Kidney glomerular epithelial cell (primary cell): Measurements from ENCODE around the gene GIMAP6.
"Not testable (repeated sequence)": the region's sequence is repeated elsewhere in the genome, so short reads cannot be mapped to it uniquely, and the experiment has no call there.

Experiments used
- DNase-seq: peaks from one replicate; lab custom pipeline; 2025; lab: John Stamatoyannopoulos, UW

The GIMAP6 gene

GRCh38 chr7:150645259-150646020, 13.3 kb upstream of the GIMAP6 start:
- DNase-seq: no peak

- no peak for DNase-seq
These were observed 10.7 kb upstream of the GIMAP6 start for GRCh38 chr7:150642926-150643325.

- no peak for DNase-seq
These were observed 9.7 kb upstream of the GIMAP6 start for GRCh38 chr7:150641854-150642253.

GRCh38 chr7:150633926-150634325, 1.7 kb upstream of the GIMAP6 start:
- DNase-seq: no peak

- no peak for DNase-seq
These were observed 930 bp downstream of the GIMAP6 start for GRCh38 chr7:150631084-150631826.

- no peak for DNase-seq
These were observed 2.8 kb downstream of the GIMAP6 start for GRCh38 chr7:150629347-150629746.

GRCh38 chr7:150627959-150628358, 4.2 kb downstream of the GIMAP6 start:
- DNase-seq: no peak

GRCh38 chr7:150626696-150627095, 5.5 kb downstream of the GIMAP6 start:
- no peak for DNase-seq

- DNase-seq: no peak
These were observed 10.8 kb downstream of the GIMAP6 start for GRCh38 chr7:150621376-150621775.

- no peak for DNase-seq
These were observed 11.4 kb downstream of the GIMAP6 start for GRCh38 chr7:150620617-150621371.

GRCh38 chr7:150620061-150620460, 12.1 kb downstream of the GIMAP6 start:
- no peak for DNase-seq

- not testable (repeated sequence) for DNase-seq
These were observed 16.9 kb downstream of the GIMAP6 start for GRCh38 chr7:150615221-150615755.

- not testable (repeated sequence) for DNase-seq
These were observed 17.8 kb downstream of the GIMAP6 start for GRCh38 chr7:150614426-150614825.

GRCh38 chr7:150613880-150614279, 18.3 kb downstream of the GIMAP6 start:
- no peak for DNase-seq

- no peak for DNase-seq
These were observed 19.3 kb downstream of the GIMAP6 start for GRCh38 chr7:150612925-150613324.

GRCh38 chr7:150610233-150610632, 22.0 kb downstream of the GIMAP6 start:
- DNase-seq: no peak

GRCh38 chr7:150603600-150603999, 28.6 kb downstream of the GIMAP6 start:
- DNase-seq: not testable (repeated sequence)

GRCh38 chr7:150595361-150595760, 36.8 kb downstream of the GIMAP6 start:
- no peak for DNase-seq

GRCh38 chr7:150594805-150595204, 37.4 kb downstream of the GIMAP6 start:
- no peak for DNase-seq

- no peak for DNase-seq
These were observed 44.6 kb downstream of the GIMAP6 start for GRCh38 chr7:150587551-150587950.

- DNase-seq: no peak
These were observed 45.4 kb downstream of the GIMAP6 start for GRCh38 chr7:150586785-150587152.

- DNase-seq: no peak
These were observed 46.0 kb downstream of the GIMAP6 start for GRCh38 chr7:150586068-150586784.
